ENCODE results near the gene KPTN.

KPTN gene

DNA sequence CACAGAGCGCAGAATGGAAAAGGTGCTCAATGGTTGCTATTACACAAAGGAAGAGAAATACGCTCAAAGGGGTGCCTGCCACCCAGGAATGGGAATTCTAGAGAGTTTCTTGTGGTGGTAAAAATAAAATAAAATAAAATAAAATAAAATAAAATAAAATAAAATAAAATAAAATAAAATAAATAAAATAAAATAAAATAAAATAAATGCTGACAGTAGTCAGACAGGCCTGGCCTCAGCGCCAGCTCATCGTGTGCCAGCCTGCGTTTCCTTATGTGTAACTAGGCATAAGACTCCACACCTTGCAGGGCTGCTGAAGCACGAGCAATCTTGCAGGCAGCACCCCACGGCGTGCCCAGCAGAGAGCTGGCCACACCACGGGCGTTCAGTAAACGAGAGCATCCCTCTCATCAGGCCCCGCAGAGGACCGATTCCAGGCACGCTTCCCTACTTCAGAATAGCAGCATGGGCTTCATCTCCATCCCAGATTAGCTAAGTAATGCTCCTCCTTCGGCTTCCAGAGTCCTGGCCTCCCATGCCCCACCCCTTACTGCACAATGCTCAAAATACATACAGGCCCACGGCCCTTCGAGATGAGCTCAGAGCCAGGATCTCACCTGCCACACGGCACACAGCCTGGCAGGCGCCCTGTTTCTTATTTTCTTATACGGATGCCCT lies 25.3 kb upstream of the KPTN start:
- DNase-seq (ENCODE audit: low read depth), result no peak

DNA sequence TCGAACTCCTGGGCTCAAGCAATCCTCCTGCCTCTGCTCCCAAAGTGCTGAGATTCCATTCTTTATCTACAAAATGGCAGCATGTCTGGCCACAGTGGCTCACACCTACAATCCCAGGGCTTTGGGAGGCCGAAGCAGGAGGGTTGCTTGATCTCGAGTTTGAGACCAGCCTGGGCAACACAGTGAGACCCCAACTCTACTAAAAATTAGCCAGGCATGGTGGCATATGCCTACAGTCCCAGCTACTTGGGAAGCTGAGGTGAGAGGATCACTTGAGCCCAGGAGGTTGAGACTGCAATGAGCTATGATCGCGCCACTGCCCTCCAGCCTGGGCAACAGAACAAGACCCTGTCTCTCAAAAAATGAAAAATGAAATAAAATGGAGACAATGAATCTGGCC lies 24.7 kb upstream of the KPTN start:
- no peak for DNase-seq (ENCODE audit: low read depth)

GRCh38 chr19:47507924-47508553 lies 24.0 kb upstream of the KPTN start:
- DNase-seq (ENCODE audit: low read depth), result no peak

DNA sequence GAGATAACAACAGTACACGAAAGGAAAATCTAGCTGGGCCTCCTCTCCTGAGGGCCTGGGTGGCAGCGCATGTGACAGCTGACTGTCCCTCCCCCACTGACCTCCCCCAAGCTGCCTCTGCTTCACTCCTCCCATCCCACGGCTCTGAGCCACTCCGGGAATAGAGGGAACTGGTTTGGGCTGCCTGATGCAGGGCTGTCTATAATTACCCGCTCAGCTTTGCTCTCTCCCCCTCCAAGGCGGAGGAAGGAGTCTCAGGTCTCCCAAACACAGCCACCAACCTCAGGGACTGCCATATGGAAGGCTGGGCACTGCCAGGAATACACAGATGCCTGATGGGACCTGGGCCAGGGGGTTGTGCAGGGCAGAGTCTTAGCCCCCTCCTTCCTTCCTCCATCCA lies 23.0 kb upstream of the KPTN start:
- no peak for DNase-seq (ENCODE audit: low read depth)

- no peak for DNase-seq (ENCODE audit: low read depth)
Observed at GRCh38 chr19:47506459-47506858, 22.4 kb upstream of the KPTN start.

- no peak for DNase-seq (ENCODE audit: low read depth)
Observed at GRCh38 chr19:47505506-47505905, 21.5 kb upstream of the KPTN start.

GRCh38 chr19:47503826-47504150 lies 19.8 kb upstream of the KPTN start:
- no peak for DNase-seq (ENCODE audit: low read depth)

DNA sequence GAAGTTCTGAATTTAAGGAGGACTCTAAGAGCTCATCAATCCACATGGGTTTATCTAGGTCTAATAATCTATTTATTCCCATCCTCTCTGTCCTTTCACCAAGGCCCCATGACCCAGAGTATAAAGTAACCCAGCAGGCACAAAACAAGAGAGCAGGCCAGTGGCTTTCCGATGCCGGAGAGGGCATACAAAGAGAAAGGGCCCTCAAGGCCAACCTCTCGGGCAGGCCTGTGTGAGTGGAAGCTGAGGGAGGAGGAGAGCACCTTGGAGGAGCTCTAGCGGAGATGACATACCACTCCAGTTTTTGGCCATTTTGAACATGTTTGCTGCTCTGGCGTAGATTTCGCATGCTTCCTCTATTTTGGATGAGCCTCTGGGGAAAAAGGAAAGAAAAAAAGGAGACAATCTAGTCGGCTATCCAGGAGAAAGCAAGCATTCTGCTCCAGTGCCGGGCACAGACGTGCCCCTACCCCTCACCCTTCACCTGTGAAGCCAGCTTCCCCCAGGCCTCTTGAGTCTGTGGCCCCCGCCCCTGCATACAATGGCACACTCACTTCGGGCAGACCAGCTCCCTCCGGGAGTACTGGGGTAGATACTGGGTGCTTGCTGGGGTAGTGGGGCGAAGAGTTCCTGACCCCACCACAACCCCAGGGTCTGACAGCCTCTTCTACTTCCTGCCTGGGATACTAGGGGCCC lies 19.3 kb upstream of the KPTN start:
- DNase-seq (ENCODE audit: low read depth), result no peak

DNA sequence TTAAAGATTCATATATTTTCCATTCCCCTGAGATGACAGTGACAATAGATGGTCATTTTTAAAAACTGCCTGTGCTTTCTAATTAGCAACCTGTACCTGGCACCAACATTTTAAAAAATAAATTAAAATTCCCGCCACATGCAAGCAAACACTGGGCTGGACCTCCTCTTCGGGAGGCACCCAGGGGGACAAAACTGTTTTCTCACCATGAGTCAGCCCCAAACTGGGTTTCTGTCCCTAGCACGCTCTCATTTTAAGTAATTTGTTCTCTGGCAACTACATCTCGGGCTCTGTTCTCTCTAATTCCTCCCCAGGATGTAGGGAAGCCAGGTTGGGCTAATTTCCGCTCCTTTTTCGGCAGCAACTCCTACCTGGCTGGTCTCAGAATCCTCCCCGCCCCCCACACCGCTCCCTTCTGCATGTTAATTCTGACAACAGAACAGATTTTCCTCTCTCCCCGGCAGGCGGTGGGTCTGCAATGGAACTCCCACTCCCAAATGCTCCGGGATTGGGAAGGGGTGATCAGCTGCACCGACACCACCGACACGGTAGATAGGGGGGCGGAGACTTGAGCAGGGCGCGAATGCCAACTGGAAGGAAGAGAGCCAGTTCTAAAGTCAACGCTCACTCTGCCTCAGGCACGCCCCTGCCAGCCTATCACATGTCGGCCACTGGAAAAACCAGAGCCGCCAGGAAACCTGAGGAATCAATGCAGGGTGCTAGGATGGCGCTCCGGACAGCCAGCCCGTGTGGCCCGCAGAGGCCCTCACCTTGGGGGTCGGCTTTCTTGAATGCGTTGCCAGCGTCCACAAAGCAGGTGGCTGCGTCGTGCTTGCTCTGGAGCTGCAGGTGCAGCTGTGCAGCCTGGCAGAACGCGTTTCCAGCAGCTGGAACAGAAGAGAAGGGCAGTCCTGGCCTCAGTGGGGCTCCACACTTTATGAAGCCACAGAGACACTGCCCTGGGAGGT lies 16.1 kb upstream of the KPTN start:
- no peak for DNase-seq (ENCODE audit: low read depth)

GRCh38 chr19:47499371-47499770 lies 15.4 kb upstream of the KPTN start:
- no peak for DNase-seq (ENCODE audit: low read depth)

DNA sequence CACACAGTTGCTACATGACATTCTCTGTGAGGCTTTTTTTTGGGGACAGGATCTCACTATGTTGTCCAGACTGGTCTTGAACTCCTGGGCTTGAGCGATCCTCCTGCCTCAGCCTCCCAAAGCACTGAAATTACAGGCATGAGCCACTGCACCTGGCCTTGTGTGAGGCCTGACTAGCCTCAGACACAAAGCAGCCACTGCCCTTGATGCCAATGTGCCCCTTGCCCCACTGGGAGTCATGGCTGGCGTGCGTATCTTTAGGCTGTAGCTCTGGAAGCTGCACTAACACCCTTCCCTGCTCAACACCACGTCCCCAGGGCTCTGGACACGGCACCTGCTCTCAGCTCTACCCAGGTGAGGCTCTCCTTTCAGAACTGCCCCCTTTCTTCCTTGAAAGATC lies 14.5 kb upstream of the KPTN start:
- DNase-seq (ENCODE audit: low read depth), result no peak

GRCh38 chr19:47497821-47498520 lies 14.0 kb upstream of the KPTN start:
- no peak for DNase-seq (ENCODE audit: low read depth)

GRCh38 chr19:47497050-47497766 lies 13.2 kb upstream of the KPTN start:
- DNase-seq (ENCODE audit: low read depth), result no peak

- no peak for DNase-seq (ENCODE audit: low read depth)
Observed at GRCh38 chr19:47495478-47496372, 11.7 kb upstream of the KPTN start.

DNA sequence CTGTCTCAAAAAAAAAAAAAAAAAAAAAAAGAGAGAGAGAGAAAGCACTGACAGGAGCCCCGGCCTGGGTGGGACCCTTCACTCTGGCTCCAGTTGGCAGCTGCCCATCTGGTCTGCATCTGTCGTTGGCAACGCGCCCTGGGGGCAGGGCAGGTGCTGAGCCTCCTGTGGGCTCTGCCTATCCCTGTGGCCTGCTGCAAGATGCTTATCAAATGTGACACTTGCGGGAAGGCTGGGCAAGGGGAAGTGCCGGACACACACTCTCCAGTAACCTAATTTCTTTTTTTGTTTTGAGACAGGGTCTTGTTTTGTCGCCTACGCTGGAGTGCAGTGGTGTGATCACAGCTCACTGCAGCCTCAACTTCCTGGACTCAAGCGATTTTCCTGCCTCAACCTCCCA lies 10.7 kb upstream of the KPTN start:
- DNase-seq (ENCODE audit: low read depth), result no peak

DNA sequence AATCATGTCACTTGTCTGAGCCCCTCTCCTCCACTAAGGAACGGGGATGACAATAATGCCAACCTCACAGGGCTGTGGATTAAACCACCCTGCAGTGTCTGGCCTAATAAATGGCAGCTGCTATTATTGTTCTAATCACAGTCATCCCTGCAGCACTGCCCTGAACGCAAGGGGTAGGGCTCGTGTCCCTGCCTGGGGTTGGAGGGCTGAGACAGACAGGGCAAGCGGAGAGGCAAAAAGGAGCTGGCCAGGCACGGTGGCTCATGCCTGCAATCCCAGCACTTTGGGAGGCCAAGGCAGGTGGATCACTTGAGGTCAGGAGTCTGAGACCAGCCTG lies 10.2 kb upstream of the KPTN start:
- DNase-seq (ENCODE audit: low read depth), result no peak

- no peak for DNase-seq (ENCODE audit: low read depth)
Observed at GRCh38 chr19:47493378-47494210, 9.6 kb upstream of the KPTN start.

- DNase-seq (ENCODE audit: low read depth), result no peak
Observed at GRCh38 chr19:47492571-47493377, 8.8 kb upstream of the KPTN start.

DNA sequence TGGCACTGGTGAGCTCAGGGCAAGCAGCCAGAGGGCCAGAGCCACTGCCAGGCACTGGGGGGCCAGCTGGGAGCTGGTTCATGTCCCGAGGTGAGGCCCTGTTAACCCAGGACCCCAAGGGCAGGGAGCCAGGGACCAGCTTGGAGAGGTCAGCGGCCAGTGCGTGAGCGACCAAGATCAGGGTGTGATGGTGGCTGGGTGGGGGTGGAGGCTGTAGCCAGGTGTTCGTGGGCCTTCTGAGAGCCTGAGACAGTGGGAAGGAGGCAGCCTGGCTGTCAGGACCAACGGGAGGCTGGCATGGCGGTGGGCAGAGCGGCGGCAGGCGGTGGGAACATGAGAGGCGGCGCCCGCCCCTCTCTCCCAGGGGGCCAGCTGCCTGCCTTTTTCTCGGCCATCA lies 8.1 kb upstream of the KPTN start:
- no peak for DNase-seq (ENCODE audit: low read depth)

Data from stimulated activated CD4-positive, alpha-beta T cell treated with anti-CD3 and anti-CD28 coated beads, Interleukin-2, amount 100 ng/mL, for 4 hours (primary cell).